Neuronal stem cell (in vitro differentiated cells): ENCODE results near the gene ZDHHC3.

ENCODE experiments used
- DNase-seq: peaks from one replicate; pipeline ENCODE4 v3.0.0-alpha.2; 2013; ENCODE audit warnings: low spot score
- H2AFZ ChIP-seq: one replicate; pipeline ENCODE4 v1.6.1; 2013; ENCODE audit warnings: mild to moderate bottlenecking, low read length, inconsistent platforms
- H2AK5ac ChIP-seq: 2 replicates; pipeline ENCODE4 v1.6.1; 2013; ENCODE audit warnings: low read depth, mild to moderate bottlenecking, inconsistent platforms, low read length, moderate library complexity, mixed read lengths
- H2BK120ac ChIP-seq: 2 replicates; pipeline ENCODE4 v1.6.1; 2013; ENCODE audit warnings: low read depth, mild to moderate bottlenecking, inconsistent platforms, low read length, moderate library complexity, mixed read lengths
- H2BK12ac ChIP-seq: one replicate; pipeline ENCODE4 v1.6.1; 2013; ENCODE audit warnings: low read length, inconsistent platforms
- H2BK15ac ChIP-seq: 2 replicates; pipeline ENCODE4 v1.6.1; 2013; ENCODE audit warnings: mild to moderate bottlenecking, low read length, inconsistent platforms, mixed read lengths
- H2BK5ac ChIP-seq: one replicate; pipeline ENCODE4 v1.6.1; 2013; ENCODE audit warnings: inconsistent platforms, mild to moderate bottlenecking, low read length, moderate library complexity
- H3K14ac ChIP-seq: one replicate; pipeline ENCODE4 v1.6.1; 2013; ENCODE audit warnings: low read length, inconsistent platforms
- H3K18ac ChIP-seq: 2 replicates; pipeline ENCODE4 v1.6.1; 2013; ENCODE audit warnings: low read length, inconsistent platforms
- H3K23ac ChIP-seq: 2 replicates; pipeline ENCODE4 v1.6.1; 2013; ENCODE audit warnings: low read depth, mild to moderate bottlenecking, mixed read lengths, low read length, inconsistent platforms; ENCODE audit not compliant: poor library complexity
- H3K27ac ChIP-seq: replicated peaks from 3 replicates; pipeline ENCODE4 v1.5.1; 2013; ENCODE audit warnings: low read length, inconsistent platforms
- H3K27me3 ChIP-seq, 3 experiments: 2 replicates each; pipeline ENCODE4 v1.6.1; 2013; ENCODE audit warnings: low read length in 3 of 3, mild to moderate bottlenecking in 2 of 3, inconsistent platforms in 1 of 3, low read depth in 1 of 3, mixed read lengths in 1 of 3, moderate library complexity in 1 of 3; ENCODE audit not compliant: control insufficient read depth in 3 of 3, insufficient read depth in 3 of 3
- H3K36me3 ChIP-seq, 2 donors: replicated peaks in 1 of 2; 2 replicates each; pipeline ENCODE4 v1.6.1; 2013; ENCODE audit warnings: low read length in 2 of 2; ENCODE audit not compliant: control insufficient read depth in 2 of 2, insufficient read depth in 2 of 2
- H3K4ac ChIP-seq: 2 replicates; pipeline ENCODE4 v1.6.1; 2013; ENCODE audit warnings: inconsistent platforms, mild to moderate bottlenecking, low read length, moderate library complexity
- H3K4me1 ChIP-seq, 2 donors: 1 replicate in 1 of 2; 2 replicates in 1 of 2; pipeline ENCODE4 v1.6.1; 2013; ENCODE audit warnings: low read length in 2 of 2, low read depth in 1 of 2; ENCODE audit not compliant: control insufficient read depth in 2 of 2, insufficient read depth in 1 of 2
- H3K4me2 ChIP-seq: one replicate; pipeline ENCODE4 v1.6.1; 2013; ENCODE audit warnings: mild to moderate bottlenecking, low read length, inconsistent platforms; ENCODE audit not compliant: insufficient read depth, poor library complexity, severe bottlenecking
- H3K4me3 ChIP-seq, 2 donors: 2 replicates each; pipeline ENCODE4 v1.5.1; 2013; ENCODE audit warnings: low read length in 2 of 2, mild to moderate bottlenecking in 2 of 2, inconsistent platforms in 1 of 2, moderate library complexity in 1 of 2
- H3K79me1 ChIP-seq: one replicate; pipeline ENCODE4 v1.6.1; 2013; ENCODE audit warnings: low read depth, mild to moderate bottlenecking, inconsistent platforms, low read length, moderate library complexity
- H3K9ac ChIP-seq: one replicate; pipeline ENCODE4 v1.6.1; 2013; ENCODE audit warnings: mild to moderate bottlenecking, low read depth, low read length, inconsistent platforms; ENCODE audit not compliant: poor library complexity
- H3K9me3 ChIP-seq, 2 donors: replicated peaks in 1 of 2; 2 replicates each; pipeline versions ENCODE3 to v1.6.1; 2013; ENCODE audit warnings: low read length in 2 of 2, mild to moderate bottlenecking in 2 of 2, inconsistent platforms in 1 of 2, low read depth in 1 of 2, mixed read lengths in 1 of 2, moderate library complexity in 1 of 2; ENCODE audit not compliant: control insufficient read depth in 2 of 2, insufficient read depth in 1 of 2
- H4K8ac ChIP-seq: one replicate; pipeline ENCODE4 v1.6.1; 2013; ENCODE audit warnings: low read depth, mild to moderate bottlenecking, inconsistent platforms, low read length, moderate library complexity
- H4K91ac ChIP-seq: one replicate; pipeline ENCODE4 v1.6.1; 2013; ENCODE audit warnings: low read length, low read depth, mild to moderate bottlenecking, inconsistent platforms; ENCODE audit not compliant: poor library complexity
- WGBS, 2 donors: extraction: QIAGEN DNeasy Blood & Tissue Kit; methylation state at CpG; one replicate each; pipeline ENCODE4 v1.1.7; 2013; ENCODE audit warnings: missing lambda C conversion rate in 2 of 2, mixed read lengths in 1 of 2; ENCODE audit not compliant: insufficient read length in 2 of 2, insufficient replicate concordance in 1 of 2; ENCODE audit errors: extremely low coverage in 2 of 2; 5-methylcytosine and 5-hydroxymethylcytosine counted together

Gene ZDHHC3

DNA sequence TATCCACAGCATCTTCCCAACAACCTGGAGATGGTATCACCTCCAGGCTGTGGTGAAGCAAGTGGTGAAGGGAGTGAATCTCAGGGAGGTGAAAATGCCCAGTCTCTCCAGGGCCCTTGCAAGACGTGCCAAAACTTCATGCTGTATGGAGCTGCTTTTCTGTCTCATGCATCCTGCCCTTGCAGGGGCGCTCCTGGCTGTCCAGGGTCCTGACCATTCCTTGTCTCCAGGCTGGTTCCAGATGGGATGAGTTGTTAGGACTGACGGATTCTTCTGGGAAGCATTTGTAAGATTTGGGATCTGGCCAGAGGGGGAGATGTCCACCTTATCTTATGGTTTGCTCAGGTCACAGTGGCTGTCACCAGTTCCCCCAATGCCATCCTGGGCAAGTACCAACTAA is 85.7 kb downstream of the ZDHHC3 start:
- H3K14ac ChIP-seq: no peak overlapping the region
- H2BK5ac ChIP-seq: no peak overlapping the region

DNA sequence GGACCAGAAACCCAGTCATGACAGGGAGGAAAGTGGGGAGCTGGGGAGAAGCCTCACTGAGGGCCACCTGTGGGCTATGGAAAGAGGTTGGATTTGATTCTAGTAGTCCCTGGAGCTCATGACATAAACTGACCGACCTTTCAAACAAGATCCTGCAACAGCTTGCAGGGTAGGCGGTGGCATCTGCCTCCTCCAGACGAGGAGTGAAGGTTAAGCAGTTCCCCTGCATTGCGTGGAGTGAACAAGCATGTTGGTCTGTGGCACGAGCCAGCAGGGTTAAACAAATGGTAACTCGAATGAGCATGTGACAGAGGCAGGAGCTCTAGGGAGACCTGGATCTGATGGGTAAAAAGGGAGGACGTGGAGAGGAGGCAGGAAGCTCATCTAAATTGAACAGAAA is 88.9 kb downstream of the ZDHHC3 start:
- H3K79me1 ChIP-seq: no peaks in the 10 kb centered on the region
- peak overlapping the region in 1 of 2 donors; percentile 52 for H3K4me3 ChIP-seq
- no peak overlapping the region for H2BK15ac ChIP-seq
- H2AFZ ChIP-seq: no peak overlapping the region
- H3K27ac ChIP-seq: no peak overlapping the region
- H4K8ac ChIP-seq: no peak overlapping the region
- no peak overlapping the region for H4K91ac ChIP-seq
- no CpG with 5 or more reads among the region's 7 CpGs for WGBS, 2 donors
- H2BK5ac ChIP-seq: no peak overlapping the region
- H3K23ac ChIP-seq: no peak overlapping the region
- H3K4me1 ChIP-seq: no peaks in the 10 kb centered on the region
- H2BK120ac ChIP-seq: no peak overlapping the region
- no peak overlapping the region for H3K4ac ChIP-seq
- H3K27me3 ChIP-seq: peaks cover 0 to 5% (median 0%) of the 10 kb centered on the region in 3 experiments
- no peak overlapping the region for H3K4me2 ChIP-seq
- no peak overlapping the region for H2AK5ac ChIP-seq
- DNase-seq: no peak
- H2BK12ac ChIP-seq: no peak overlapping the region
- H3K14ac ChIP-seq: peak overlapping the region; percentile 15
- H3K36me3 ChIP-seq: no peaks in the 10 kb centered on the region
- H3K9ac ChIP-seq: no peak overlapping the region
- no peak overlapping the region for H3K18ac ChIP-seq
- no peaks in the 10 kb centered on the region for H3K9me3 ChIP-seq

More for the DNA sequence above, 85.7 kb downstream of the ZDHHC3 start:
- Histone ChIP-seq H3K9ac (no peak overlapping the region), H4K8ac (no peak overlapping the region), H3K9me3 (no peaks in the 10 kb centered on the region), H4K91ac (no peak overlapping the region), H3K23ac (no peak overlapping the region), H3K36me3 (no peaks in the 10 kb centered on the region), H3K4me1 (peaks cover 0 to 5% of the 10 kb centered on the region in 2 donors), H3K4me3 (no peak overlapping the region), H3K79me1 (no peaks in the 10 kb centered on the region), H3K18ac (no peak overlapping the region), H2BK120ac (no peak overlapping the region), H3K27ac (no peak overlapping the region), H3K4me2 (no peak overlapping the region), H2AK5ac (no peak overlapping the region), H2BK12ac (no peak overlapping the region), H2AFZ (no peak overlapping the region), H2BK15ac (no peak overlapping the region), H3K27me3 (peaks cover 0 to 5% (median 0%) of the 10 kb centered on the region in 3 experiments), H3K4ac (no peak overlapping the region)
- WGBS, 2 donors: no CpG with 5 or more reads among the region's 3 CpGs
- DNase-seq: no peak

DNA sequence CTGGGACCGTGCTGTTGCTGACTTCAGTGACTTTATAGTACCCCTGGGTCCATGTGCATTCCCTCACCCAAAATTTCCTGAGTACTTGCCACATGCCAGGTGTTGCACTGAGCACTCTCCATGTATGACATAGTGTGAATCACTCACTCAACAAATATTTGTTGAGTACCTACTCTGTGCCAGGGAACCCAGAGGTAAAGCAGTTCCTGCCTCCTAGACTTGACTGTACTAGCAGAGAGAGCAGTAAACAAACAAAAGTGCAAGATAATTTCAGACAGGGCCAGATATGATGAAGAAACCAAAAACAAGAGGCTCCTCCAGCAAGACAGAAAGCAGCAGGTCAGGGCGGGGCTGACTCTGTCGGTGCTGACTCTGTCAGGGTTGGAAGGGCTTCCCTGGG is 89.4 kb downstream of the ZDHHC3 start:
- peaks cover 0 to 5% (median 0%) of the 10 kb centered on the region in 3 experiments for H3K27me3 ChIP-seq
- H2BK120ac ChIP-seq: no peak overlapping the region
- WGBS, 2 donors: no CpG with 5 or more reads among the region's 3 CpGs
- H3K79me1 ChIP-seq: no peaks in the 10 kb centered on the region
- no peak overlapping the region for H2AK5ac ChIP-seq
- no peak for DNase-seq
- no peak overlapping the region for H3K4me2 ChIP-seq
- H2BK15ac ChIP-seq: no peak overlapping the region
- peak overlapping the region; percentile 15 for H3K14ac ChIP-seq
- H3K4ac ChIP-seq: no peak overlapping the region
- no peak overlapping the region for H2BK12ac ChIP-seq
- H4K91ac ChIP-seq: no peak overlapping the region
- no peak overlapping the region for H3K18ac ChIP-seq
- H3K4me1 ChIP-seq: no peaks in the 10 kb centered on the region
- H3K23ac ChIP-seq: no peak overlapping the region
- H3K9ac ChIP-seq: no peak overlapping the region
- no peak overlapping the region for H4K8ac ChIP-seq
- no peak overlapping the region for H2AFZ ChIP-seq
- H3K9me3 ChIP-seq: no peaks in the 10 kb centered on the region
- H3K4me3 ChIP-seq: no peak overlapping the region
- H3K36me3 ChIP-seq: no peaks in the 10 kb centered on the region
- no peak overlapping the region for H3K27ac ChIP-seq
- no peak overlapping the region for H2BK5ac ChIP-seq

DNA sequence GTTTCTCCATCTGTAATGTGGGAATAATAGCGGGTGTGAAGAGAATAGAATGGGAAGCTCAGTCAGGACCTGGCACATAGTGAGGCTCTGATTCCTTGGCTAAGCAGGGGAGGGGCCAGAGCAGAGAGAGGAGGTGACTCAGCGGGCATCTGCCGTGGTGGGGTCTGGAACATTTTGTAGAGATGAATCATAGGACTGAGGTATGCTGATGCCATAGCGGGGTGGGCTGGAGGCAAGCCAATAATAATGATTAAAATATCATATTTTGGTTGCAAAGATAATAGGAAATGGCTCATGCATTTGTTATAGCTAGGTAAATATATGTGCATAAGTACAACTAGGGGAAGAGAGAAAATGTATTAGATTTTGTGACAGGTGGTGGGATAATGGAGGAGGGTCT is 90.4 kb downstream of the ZDHHC3 start:
- H2BK15ac ChIP-seq: no peak overlapping the region
- no peak overlapping the region for H3K9ac ChIP-seq
- no CpG with 5 or more reads among the region's 4 CpGs for WGBS, 2 donors
- DNase-seq: no peak
- H3K18ac ChIP-seq: no peak overlapping the region
- H2AK5ac ChIP-seq: no peak overlapping the region
- no peak overlapping the region for H3K4me2 ChIP-seq
- no peaks in the 10 kb centered on the region for H3K4me1 ChIP-seq
- no peak overlapping the region for H3K14ac ChIP-seq
- H2BK5ac ChIP-seq: no peak overlapping the region
- H3K9me3 ChIP-seq: no peaks in the 10 kb centered on the region
- H3K27me3 ChIP-seq: peaks cover 0 to 5% (median 0%) of the 10 kb centered on the region in 3 experiments
- no peaks in the 10 kb centered on the region for H3K79me1 ChIP-seq
- no peak overlapping the region for H2BK12ac ChIP-seq
- no peak overlapping the region for H2AFZ ChIP-seq
- H2BK120ac ChIP-seq: no peak overlapping the region
- no peak overlapping the region for H3K4me3 ChIP-seq
- no peak overlapping the region for H3K27ac ChIP-seq
- no peak overlapping the region for H4K8ac ChIP-seq
- H3K4ac ChIP-seq: no peak overlapping the region
- peak overlapping the region; percentile 10 for H3K23ac ChIP-seq
- no peaks in the 10 kb centered on the region for H3K36me3 ChIP-seq
- H4K91ac ChIP-seq: no peak overlapping the region
